Erythroblast (primary cell): Measurements from ENCODE around the gene CALML4.
"Not testable (repeated sequence)": the region's sequence is repeated elsewhere in the genome, so short reads cannot be mapped to it uniquely, and the experiment has no call there.

ENCODE experiments used
- DNase-seq, 2 experiments: peaks; one replicate each; lab custom pipeline; 2025; lab: John Stamatoyannopoulos, UW
- GATA1 ChIP-seq: IDR thresholded peaks from 2 replicates; pipeline ENCODE4 v1.6.1; 2011; ENCODE audit warnings: low read depth, mild to moderate bottlenecking, control low read depth, low read length, moderate library complexity
- POLR2A ChIP-seq: IDR thresholded peaks from 2 replicates; pipeline ENCODE4 v1.6.1; 2011; ENCODE audit warnings: mild to moderate bottlenecking, low read length

CALML4 gene

DNA sequence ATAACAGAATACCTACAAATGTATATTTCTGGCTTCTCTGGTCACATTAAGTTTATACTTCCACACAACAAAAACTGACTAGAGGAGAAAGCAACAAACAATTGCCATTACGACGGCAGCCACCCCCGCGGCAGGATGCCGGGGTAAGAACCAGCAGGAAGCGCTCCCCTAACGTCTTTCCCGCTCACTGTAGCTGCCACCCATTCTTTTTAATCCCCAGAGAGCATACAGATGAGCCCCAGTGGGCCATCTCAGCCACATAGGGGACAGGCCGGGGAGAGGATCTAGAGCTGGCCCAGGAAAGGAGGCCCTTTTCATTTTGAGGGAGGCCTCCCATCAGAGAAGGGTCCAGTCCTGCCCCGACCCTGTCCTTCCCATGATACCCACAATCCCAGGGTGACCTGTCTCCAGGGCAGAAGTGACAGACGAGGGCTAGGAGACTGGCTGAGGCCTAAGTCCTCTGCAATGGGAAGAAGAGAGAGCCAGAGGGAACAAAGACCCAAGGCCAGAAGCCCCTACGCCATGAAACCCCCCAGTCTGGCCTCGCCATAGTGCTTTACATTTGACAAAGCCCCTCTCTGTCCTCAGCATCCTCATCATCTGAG, 3.6 kb upstream of the CALML4 start:
- no peak for DNase-seq
- TF ChIP-seq GATA1 (no peak), POLR2A (no peak)

DNA sequence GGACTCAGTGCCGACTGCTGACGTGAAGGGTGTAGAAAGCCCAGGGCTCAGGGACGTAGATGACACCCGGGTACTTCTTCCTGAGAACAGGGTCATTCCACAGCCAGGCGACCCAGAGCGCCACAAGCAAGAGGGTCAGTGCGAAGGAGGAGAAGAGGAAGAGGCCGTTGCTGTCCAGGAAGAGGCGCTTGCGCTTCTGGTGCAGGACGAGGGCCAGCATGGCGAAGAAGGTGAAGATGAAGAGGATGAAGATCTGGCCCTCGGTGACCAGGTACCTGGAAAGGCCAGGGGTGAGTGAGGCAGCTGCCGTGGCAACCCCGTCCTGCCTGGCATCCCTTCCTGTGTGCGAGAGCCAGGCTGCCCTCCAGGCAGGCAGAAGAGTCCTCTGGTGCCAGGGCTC, 3.0 kb upstream of the CALML4 start:
- TF ChIP-seq GATA1 (no peak), POLR2A (no peak)
- no peak for DNase-seq

DNA sequence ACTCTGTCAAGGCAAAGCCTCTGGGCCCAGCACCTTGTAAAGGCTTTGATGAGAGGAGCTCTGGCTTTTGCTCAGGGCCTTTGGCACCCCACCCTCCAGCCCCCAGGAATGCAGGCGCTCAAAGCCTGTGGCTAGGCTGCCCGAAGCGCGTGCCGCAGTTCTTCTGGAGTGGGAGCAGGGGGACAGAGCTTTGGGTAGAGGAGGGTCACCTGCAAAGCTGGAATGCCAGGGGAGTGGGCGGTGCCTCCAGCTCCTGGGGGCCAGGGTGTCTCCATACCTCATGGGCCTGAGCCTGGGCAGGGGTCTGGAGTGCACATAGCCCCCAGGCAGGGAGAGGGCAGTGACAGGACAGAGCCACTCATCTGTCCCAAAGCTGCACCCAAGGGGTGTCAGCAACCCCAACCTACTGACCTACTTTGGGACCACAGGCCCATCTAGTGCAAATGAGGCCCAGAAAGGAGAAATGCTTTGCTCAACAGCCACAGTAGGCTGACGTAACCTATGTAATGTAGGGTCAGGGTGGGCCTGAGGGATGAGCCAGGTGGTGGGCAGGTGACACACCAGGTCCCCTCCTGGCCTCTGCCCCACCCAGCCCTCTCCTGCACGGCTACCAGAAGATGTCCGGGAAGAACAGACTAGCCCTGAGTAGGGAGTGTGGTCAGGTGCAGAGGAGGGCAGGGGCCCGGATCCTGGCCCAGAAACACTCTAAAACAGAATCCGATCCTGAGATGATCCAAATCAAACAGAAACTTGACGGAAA, 2.2 kb upstream of the CALML4 start:
- no peak for TF ChIP-seq GATA1
- TF ChIP-seq POLR2A = no peak
- no peak for DNase-seq

DNA sequence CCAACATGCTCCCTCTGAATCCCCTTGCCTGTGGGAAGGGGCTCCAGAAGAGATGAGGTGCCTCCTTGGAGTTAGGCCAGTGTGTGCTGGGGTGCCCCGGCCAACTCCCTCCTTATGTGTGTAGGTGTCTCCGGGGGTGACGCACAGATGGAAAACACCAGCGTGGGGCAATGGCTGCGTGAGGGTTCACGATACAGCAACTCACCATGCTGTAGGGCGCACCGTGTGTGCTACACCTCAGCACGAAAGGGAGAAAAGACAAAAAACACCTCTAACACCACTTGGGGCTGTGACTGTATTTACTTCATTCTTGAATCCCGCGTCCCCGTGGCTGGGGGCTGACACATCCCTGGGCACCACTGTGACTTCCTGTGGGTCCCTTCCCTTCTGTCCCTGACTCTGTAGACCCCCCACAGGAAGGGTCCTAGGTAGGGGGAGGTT, 1.6 kb upstream of the CALML4 start:
- no peak for DNase-seq
- no peak for TF ChIP-seq POLR2A
- no peak for TF ChIP-seq GATA1

DNA sequence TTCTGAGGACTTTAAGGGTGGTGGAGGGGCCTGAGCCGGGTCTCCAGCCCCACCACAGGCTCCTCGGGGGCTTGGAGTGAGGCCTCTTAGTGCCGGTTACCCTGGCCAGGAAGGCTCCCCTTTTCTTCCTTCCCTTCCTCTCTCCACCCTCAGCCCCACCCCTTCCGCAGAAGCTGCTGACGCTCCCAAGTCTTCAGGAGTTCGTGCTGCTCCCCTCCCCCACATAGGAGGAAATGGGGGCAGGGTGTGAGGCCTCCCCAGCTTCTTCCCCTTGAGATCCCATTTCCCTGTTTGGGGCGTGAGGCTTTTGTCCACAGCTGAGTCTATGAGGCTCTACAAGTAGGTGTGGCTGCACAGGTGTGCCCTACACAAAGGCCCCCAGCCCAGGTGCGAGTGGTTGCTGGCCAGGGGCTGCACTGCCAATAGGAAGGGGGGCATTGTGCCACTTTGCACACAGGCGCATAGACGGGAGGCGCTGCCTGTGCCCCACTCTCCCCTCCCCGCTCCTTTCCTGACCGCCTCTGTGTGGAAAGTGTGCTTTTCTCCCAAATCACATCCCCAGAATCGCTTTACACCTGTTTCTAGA, 915 bp upstream of the CALML4 start:
- peak in 1 of 2 experiments; percentile 20 for DNase-seq
- TF ChIP-seq GATA1 (no peak), POLR2A (no peak)

DNA sequence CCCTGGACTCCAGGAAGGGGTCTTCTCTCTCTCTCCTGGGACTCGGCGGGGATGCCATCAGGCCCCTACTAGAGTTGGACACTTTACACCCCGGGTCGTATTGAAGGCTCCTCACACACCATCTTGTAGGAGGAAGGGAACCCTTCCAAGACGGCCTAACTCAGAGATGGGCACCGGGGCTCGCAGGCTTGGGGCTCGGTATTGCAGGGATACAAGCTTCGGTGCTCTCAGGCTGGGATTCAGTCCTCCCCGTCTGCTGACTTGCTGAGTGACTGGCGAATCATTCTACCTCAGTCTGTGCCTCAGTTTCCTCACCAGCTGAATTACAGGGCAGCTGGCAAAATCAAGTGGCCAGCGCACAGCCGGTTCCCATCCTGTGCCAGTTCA, 419 bp upstream of the CALML4 start:
- DNase-seq = no peak
- no peak for TF ChIP-seq POLR2A
- no peak for TF ChIP-seq GATA1

DNA sequence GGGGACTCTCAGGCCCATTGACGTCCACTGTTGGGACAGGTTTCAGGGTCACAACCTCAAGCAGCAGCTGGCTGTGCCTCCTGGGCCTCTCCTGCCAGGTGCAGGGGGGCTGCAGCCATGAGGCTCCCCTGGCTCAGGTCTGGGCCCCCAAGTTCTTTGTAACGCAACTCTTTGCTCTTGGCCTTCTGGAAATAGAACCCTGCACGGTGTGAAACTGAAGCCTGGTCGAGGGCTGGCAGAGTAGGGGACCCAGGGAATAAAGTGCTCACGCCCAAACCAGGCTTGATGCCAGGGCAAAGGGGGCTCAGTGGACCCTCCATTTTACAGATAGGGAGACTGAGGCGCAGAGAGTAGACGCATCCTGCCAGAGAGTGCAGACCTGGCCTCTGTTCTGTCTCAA, 771 bp downstream of the CALML4 start:
- DNase-seq = no peak
- TF ChIP-seq POLR2A (no peak), GATA1 (no peak)

DNA sequence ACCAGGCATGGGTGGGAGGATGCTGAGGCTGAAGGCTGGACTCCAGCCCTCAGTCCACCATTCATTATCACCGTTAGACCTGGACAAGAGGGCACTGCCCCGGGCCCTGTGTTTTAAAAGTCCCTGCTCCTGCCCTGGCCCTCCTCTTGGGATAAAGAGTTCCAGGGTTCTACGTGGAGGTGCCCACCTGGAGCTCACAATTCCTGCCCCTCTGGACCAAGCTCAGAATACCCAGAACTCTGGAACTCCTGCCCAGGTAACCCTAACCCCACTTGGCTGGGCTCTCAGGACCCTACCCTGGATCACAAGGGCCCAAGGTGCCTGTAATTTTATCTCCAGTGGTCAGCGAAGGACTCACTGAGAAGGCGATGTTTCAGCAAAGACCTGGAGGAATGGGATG, 1.2 kb downstream of the CALML4 start:
- DNase-seq = no peak
- TF ChIP-seq GATA1 (no peak), POLR2A (no peak)

DNA sequence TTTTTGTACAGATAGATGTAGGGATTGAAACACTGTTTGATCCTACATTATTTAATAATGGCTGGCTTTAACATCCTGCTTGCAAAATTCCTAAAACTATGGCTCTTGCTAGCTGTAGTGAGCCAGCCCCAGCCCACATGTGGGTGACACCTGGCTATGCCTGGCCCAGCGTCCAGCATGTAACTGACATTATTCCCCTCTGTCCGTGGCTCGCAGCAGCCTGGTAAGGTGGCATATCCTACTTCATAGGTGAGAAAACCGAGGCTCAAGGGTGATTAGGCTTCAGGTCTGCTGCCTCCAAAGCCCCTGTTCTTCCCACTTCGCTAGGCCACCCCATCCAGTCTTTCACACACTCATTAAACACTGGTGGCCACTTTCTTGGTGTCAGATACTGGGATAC, 1.6 kb downstream of the CALML4 start:
- no peak for DNase-seq
- TF ChIP-seq POLR2A (no peak), GATA1 (no peak)

DNA sequence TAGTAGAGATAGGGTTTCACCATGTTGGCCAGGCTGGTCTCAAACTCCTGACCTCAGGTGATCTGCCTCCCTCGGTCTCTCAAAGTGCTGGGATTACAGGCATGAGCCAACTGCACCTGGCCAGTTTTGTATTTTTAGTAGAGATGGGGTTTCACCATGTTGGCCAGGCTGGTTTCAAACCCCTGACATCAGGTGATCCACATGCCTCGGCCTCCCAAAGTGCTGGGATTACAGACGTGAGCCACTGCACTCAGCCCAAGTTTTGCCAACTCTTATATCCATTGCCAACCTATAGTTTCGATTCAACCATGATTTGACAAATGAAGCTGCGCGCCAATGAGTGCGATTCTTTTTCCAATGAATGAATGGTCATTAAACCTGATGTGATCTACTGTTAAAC, 2.1 kb downstream of the CALML4 start:
- DNase-seq = not testable (repeated sequence)

DNA sequence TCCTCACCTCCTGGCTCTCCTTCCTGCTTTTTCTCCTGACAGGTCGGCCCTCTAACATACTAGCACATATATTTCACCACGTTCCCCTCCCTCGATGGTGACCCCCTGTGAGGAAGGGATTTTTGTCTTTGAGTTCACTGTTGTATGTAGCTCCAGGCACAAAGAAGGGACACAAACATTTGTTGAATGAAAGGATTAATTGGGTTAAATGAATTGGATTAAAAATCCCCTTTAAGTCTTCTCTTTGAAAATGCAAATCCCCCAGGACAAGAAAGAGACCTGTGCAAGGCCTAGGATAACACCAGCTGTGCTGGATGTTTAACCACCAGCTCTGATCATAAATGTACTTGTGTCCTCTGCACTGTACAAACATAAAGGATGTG, 3.3 kb downstream of the CALML4 start:
- TF ChIP-seq POLR2A (no peak), GATA1 (no peak)
- no peak for DNase-seq

DNA sequence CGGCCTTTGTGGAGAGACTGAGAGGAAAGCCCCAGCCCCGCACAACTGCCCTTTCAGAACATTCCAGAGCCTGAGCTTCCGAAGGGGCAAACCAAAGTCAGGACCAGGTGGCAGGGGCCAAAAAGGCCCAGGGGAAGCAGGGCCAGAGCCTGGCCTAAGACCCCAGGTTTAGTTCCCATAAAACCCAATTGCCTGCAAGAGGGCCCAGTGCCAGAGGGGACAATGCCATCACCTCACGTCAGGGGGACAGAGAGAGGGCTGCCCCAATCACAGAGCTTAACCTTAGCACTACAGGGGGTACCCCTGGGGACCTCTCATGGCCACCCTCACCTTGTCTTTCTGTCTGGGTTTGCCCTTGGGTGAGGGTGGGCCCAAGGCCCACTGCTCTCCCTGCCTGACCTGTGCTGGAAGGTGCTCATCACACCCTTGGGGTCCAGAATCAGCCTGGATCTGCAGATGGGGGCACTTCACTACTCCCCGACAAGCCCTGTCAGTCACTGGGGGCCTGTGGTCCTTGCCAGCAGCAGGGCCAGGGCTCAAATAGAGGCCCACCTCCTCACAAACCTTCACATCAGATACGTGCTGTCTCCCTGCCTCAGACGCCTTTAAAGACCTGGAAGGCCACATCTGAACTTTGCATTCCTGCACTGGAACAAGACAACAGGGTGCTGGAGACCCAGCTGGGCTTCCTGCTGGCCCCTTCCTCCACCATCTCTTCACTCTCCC, 3.8 kb downstream of the CALML4 start:
- no peak for TF ChIP-seq POLR2A
- TF ChIP-seq GATA1 = no peak
- DNase-seq = no peak

DNA sequence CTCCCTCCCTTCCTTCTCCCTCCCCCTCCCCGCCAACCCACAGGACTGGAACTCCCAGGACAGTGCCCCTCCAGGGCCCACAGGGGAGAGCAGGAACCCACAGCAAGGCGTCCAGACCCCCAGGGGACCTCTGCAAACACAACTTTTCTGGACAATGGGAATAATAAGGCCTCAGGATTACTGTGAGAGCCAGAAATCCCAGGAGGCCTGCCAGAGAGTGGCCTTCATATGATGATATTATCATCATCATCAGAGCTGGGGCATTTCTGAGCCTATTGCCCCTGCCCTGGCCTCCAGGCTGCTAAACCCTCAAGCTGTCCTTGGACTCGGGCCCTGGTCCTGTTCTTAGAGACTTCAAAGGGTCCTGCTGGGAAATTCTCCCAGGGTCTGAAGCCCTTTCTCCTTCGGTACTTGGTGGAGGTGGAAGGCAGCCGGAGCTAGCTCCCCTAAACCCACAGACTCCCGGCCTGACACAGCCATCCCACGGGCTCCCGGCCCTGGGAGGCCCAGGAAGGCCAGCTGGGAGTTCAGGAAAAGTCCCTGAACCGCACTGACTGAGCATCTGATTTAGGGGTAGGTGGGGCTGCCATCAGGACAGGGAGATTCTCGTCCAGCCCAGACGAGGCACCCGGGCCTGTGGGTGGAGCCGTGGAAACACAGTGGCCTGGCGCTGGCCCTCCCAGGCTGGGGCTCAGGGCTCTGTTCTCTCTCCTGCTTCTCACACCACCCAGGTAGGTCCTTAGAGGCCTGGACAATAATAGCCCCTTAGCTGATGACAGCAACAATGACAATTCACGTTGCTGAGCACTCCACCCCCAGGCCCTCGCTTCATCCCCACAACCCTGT, 4.9 kb downstream of the CALML4 start:
- no peak for DNase-seq
- TF ChIP-seq GATA1 (no peak), POLR2A (no peak)
